Measurements from ENCODE around the gene ANO8.

DNA sequence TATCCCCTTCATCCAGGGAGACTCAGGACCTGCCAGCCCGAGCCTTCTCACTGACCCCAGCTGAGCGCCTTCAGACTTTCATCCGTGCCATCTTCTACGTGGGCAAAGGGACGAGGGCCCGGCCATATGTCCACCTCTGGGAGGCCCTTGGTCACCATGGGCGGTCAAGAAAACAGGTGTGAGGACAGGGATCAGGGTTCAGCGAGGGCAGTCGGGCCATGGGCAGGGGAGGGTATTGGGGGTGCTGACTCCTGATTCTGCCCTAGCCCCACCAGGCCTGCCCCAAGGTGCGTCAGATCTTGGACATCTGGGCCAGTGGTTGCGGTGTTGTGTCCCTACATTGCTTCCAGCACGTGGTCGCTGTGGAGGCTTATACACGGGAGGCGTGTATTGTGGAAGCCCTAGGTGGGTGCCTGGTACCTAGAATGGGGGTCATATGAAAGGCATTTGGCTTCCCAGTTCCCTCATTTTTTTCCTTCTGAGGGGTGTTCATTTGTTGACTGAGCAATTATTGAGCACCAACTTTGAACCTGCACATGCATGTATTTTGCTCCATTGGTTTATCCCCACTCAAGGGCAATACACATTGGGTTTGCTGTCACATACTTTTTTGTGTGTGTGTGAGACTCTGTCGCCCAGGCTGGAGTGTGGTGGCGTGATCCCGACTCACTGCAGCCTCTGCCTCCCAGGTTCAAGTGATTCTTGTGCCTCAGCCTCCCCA is 49.1 kb downstream of the ANO8 start:
- TF ChIP-seq, protein P1, sequence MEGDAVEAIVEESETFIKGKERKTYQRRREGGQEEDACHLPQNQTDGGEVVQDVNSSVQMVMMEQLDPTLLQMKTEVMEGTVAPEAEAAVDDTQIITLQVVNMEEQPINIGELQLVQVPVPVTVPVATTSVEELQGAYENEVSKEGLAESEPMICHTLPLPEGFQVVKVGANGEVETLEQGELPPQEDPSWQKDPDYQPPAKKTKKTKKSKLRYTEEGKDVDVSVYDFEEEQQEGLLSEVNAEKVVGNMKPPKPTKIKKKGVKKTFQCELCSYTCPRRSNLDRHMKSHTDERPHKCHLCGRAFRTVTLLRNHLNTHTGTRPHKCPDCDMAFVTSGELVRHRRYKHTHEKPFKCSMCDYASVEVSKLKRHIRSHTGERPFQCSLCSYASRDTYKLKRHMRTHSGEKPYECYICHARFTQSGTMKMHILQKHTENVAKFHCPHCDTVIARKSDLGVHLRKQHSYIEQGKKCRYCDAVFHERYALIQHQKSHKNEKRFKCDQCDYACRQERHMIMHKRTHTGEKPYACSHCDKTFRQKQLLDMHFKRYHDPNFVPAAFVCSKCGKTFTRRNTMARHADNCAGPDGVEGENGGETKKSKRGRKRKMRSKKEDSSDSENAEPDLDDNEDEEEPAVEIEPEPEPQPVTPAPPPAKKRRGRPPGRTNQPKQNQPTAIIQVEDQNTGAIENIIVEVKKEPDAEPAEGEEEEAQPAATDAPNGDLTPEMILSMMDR (IDR thresholded peaks at IDR 0.05 in 8 of 11, conservative IDR thresholded peaks at IDR 0.05 in 3 of 11): no peak
- TF ChIP-seq POLR2A (IDR thresholded peaks at IDR 0.05): no peak
